Left kidney (tissue), 2 donors: ENCODE results near the gene SLC26A3. TPM values are rescaled to one million over a fixed set of nuclear protein-coding genes. Genes with fewer than 3 reads are reported as not detected.

Experiments used
- DNase-seq: peaks from one replicate; pipeline ENCODE4 v3.0.0-alpha.2; 2013
- polyA plus RNA-seq: library from polyadenylated mRNA; unstranded; fragments of 120-200 nt; gene quantifications from one replicate; pipeline ENCODE4 v1.2.1, GENCODE V29; 2013; ENCODE audit not compliant: insufficient read length

SLC26A3 gene
- polyA plus RNA-seq, 1 donor = 0.10 TPM

GRCh38 chr7:107746006-107746405 is 57.0 kb downstream of the SLC26A3 start:
- DNase-seq = no peak

GRCh38 chr7:107744345-107744750 is 58.7 kb downstream of the SLC26A3 start:
- no peak for DNase-seq

- peak; percentile 96 for DNase-seq
Measured at GRCh38 chr7:107743567-107744344, 59.3 kb downstream of the SLC26A3 start, which contains the start of gene CBLL1. Gene CBLL1, plus strand, starts transcription at chr7:107744142. Its CDS starts 22 bp downstream, at chr7:107744164.

GRCh38 chr7:107742678-107743566 is 60.1 kb downstream of the SLC26A3 start:
- no peak for DNase-seq

- no peak for DNase-seq
Measured at GRCh38 chr7:107728276-107728675, 74.7 kb downstream of the SLC26A3 start.

GRCh38 chr7:107726356-107727130 is 76.5 kb downstream of the SLC26A3 start:
- no peak for DNase-seq

- DNase-seq = peak; percentile 60
Measured at GRCh38 chr7:107725138-107725740, 77.8 kb downstream of the SLC26A3 start.

- no peak for DNase-seq
Measured at GRCh38 chr7:107723255-107723654, 79.8 kb downstream of the SLC26A3 start.

GRCh38 chr7:107721286-107721685 is 81.7 kb downstream of the SLC26A3 start:
- no peak for DNase-seq

- no peak for DNase-seq
Measured at GRCh38 chr7:107718456-107719193, 84.4 kb downstream of the SLC26A3 start.

GRCh38 chr7:107715531-107715930 is 87.5 kb downstream of the SLC26A3 start:
- DNase-seq = no peak

Other genes starting within 250 kb of the SLC26A3 start
- gene COG5, start 239.3 kb downstream of the SLC26A3 start, polyA plus RNA-seq = 37.7 TPM
- gene DUS4L, start 239.3 kb downstream of the SLC26A3 start, polyA plus RNA-seq = 22.3 TPM
- 54.4 TPM for gene BCAP29, start 223.0 kb downstream of the SLC26A3 start, polyA plus RNA-seq
- 3.7 TPM for gene SLC26A4, start 142.4 kb downstream of the SLC26A3 start, polyA plus RNA-seq
- 33.7 TPM for gene CBLL1, start 59.1 kb downstream of the SLC26A3 start, polyA plus RNA-seq
- gene DLD, start 88.0 kb upstream of the SLC26A3 start, polyA plus RNA-seq = 127 TPM
- 826 TPM for gene LAMB1, start 199.9 kb upstream of the SLC26A3 start, polyA plus RNA-seq